Esophagus (tissue), 2 donors: ENCODE measurements around the gene PPP1R10. TPM values are rescaled to one million over a fixed set of nuclear protein-coding genes. Genes with fewer than 3 reads are reported as not detected.

Experiments used
- H3K27ac ChIP-seq, 2 donors: one replicate each; pipeline ENCODE4 v1.5.1; 2013; ENCODE audit warnings: low read depth in 2 of 2, mild to moderate bottlenecking in 2 of 2, inconsistent platforms in 1 of 2, low read length in 1 of 2, moderate library complexity in 1 of 2
- H3K27me3 ChIP-seq, 2 donors: one replicate each; pipeline ENCODE4 v1.6.1; 2013; ENCODE audit warnings: low read length in 2 of 2, control low read depth in 1 of 2, mild to moderate bottlenecking in 1 of 2; ENCODE audit not compliant: insufficient read depth in 2 of 2, control insufficient read depth in 1 of 2
- H3K36me3 ChIP-seq, 2 donors: one replicate each; pipeline ENCODE4 v1.6.1; 2013; ENCODE audit warnings: low read length in 1 of 2; ENCODE audit not compliant: control insufficient read depth in 2 of 2, insufficient read depth in 2 of 2
- H3K4me1 ChIP-seq, 2 donors: one replicate each; pipeline ENCODE4 v1.6.1; 2013; ENCODE audit warnings: low read length in 1 of 2; ENCODE audit not compliant: control insufficient read depth in 2 of 2, insufficient read depth in 2 of 2
- H3K4me3 ChIP-seq, 2 donors: one replicate each; pipeline ENCODE4 v1.5.1; 2013; ENCODE audit warnings: low read length in 2 of 2, mild to moderate bottlenecking in 2 of 2, low read depth in 1 of 2, moderate library complexity in 1 of 2
- H3K9me3 ChIP-seq, 2 donors: one replicate each; pipeline ENCODE4 v1.6.1; 2013; ENCODE audit warnings: mild to moderate bottlenecking in 2 of 2, low read depth in 1 of 2, low read length in 1 of 2, moderate library complexity in 1 of 2; ENCODE audit not compliant: control insufficient read depth in 2 of 2, insufficient read depth in 1 of 2
- WGBS, 2 donors: extraction: QIAGEN DNeasy Blood & Tissue Kit; methylation state at CpG; one replicate each; pipeline ENCODE4 v1.1.7; 2013; 5-methylcytosine and 5-hydroxymethylcytosine counted together
- polyA plus RNA-seq, 2 donors: library from polyadenylated mRNA; stranded (reverse); fragments of 200-250 nt; gene quantifications; one replicate each; pipeline ENCODE4 v1.2.3, GENCODE V29; 2013
- donor health status: healthy with polysubstance abuse.
- donor health status: Bipolar disorder and iron deficiency.

The PPP1R10 gene
- polyA plus RNA-seq, 2 donors: 13.5 to 23.5 TPM

GRCh38 chr6:30647242-30648116 is 30.4 kb upstream of the PPP1R10 start:
- Histone ChIP-seq H3K27ac (peak overlapping the region; percentile 90 to 94), H3K4me1 (peaks cover 2 to 5% of the 10 kb centered on the region in 2 donors), H3K27me3 (no peaks in the 10 kb centered on the region), H3K36me3 (peaks cover 0 to 21% of the 10 kb centered on the region in 2 donors), H3K9me3 (no peaks in the 10 kb centered on the region), H3K4me3 (peak overlapping the region; percentile 68 to 92)
- WGBS, 2 donors: 0% methylated on average over 69 to 78 of the region's 78 CpGs

GRCh38 chr6:30646450-30647241 is 29.6 kb upstream of the PPP1R10 start, which contains the start of gene C6orf136:
C6orf136 (plus strand) TSS chr6:30647133; CDS start chr6:30647232, 99 bp downstream.
- H3K27me3 ChIP-seq: no peaks in the 10 kb centered on the region
- H3K4me1 ChIP-seq: peaks cover 2 to 5% of the 10 kb centered on the region in 2 donors
- peaks cover 3 to 18% of the 10 kb centered on the region in 2 donors for H3K36me3 ChIP-seq
- H3K9me3 ChIP-seq: no peaks in the 10 kb centered on the region
- H3K4me3 ChIP-seq: peak within 1 kb of the TSS; percentile 68 to 92
- H3K27ac ChIP-seq: peak within 1 kb of the TSS; percentile 90 to 94
- WGBS, 2 donors: 10 to 11% methylated on average over 32 to 37 of the region's 37 CpGs

GRCh38 chr6:30645989-30646388 is 28.9 kb upstream of the PPP1R10 start:
- H3K4me1 ChIP-seq: peaks cover 2 to 5% of the 10 kb centered on the region in 2 donors
- no peak overlapping the region for H3K27ac ChIP-seq
- H3K4me3 ChIP-seq: no peak overlapping the region
- H3K9me3 ChIP-seq: no peaks in the 10 kb centered on the region
- H3K27me3 ChIP-seq: no peaks in the 10 kb centered on the region
- H3K36me3 ChIP-seq: peaks cover 3 to 17% of the 10 kb centered on the region in 2 donors
- 52 to 74% methylated on average over 1 of the region's 1 CpG for WGBS, 2 donors

- WGBS, 2 donors: 73 to 75% methylated on average over 5 of the region's 5 CpGs
- no peak overlapping the region for H3K27ac ChIP-seq
- H3K4me3 ChIP-seq: no peak overlapping the region
- H3K9me3 ChIP-seq: no peaks in the 10 kb centered on the region
- H3K4me1 ChIP-seq: peaks cover 2 to 5% of the 10 kb centered on the region in 2 donors
- H3K36me3 ChIP-seq: peaks cover 3 to 20% of the 10 kb centered on the region in 2 donors
- H3K27me3 ChIP-seq: no peaks in the 10 kb centered on the region
Observed at GRCh38 chr6:30644769-30645168, 27.7 kb upstream of the PPP1R10 start.

GRCh38 chr6:30643656-30644055 is 26.6 kb upstream of the PPP1R10 start:
- Histone ChIP-seq H3K4me1 (peaks cover 2 to 5% of the 10 kb centered on the region in 2 donors), H3K9me3 (no peaks in the 10 kb centered on the region), H3K36me3 (peaks cover 3 to 20% of the 10 kb centered on the region in 2 donors), H3K4me3 (no peak overlapping the region), H3K27me3 (no peaks in the 10 kb centered on the region), H3K27ac (no peak overlapping the region)
- 94 to 100% methylated on average over 2 of the region's 2 CpGs for WGBS, 2 donors

GRCh38 chr6:30641048-30641447 is 24.0 kb upstream of the PPP1R10 start:
- Histone ChIP-seq H3K4me1 (no peaks in the 10 kb centered on the region), H3K36me3 (peaks cover 3 to 20% of the 10 kb centered on the region in 2 donors), H3K4me3 (no peak overlapping the region), H3K27ac (no peak overlapping the region), H3K27me3 (no peaks in the 10 kb centered on the region), H3K9me3 (no peaks in the 10 kb centered on the region)
- 78 to 85% methylated on average over 1 of the region's 1 CpG for WGBS, 2 donors

- 76 to 82% methylated on average over 10 of the region's 10 CpGs for WGBS, 2 donors
- Histone ChIP-seq H3K9me3 (no peaks in the 10 kb centered on the region), H3K27ac (no peak overlapping the region), H3K4me3 (no peak overlapping the region), H3K27me3 (no peaks in the 10 kb centered on the region), H3K36me3 (peaks cover 3 to 16% of the 10 kb centered on the region in 2 donors), H3K4me1 (no peaks in the 10 kb centered on the region)
Observed at GRCh38 chr6:30640481-30640880, 23.4 kb upstream of the PPP1R10 start.

- H3K4me3 ChIP-seq: no peak overlapping the region
- WGBS, 2 donors: 95 to 96% methylated on average over 3 of the region's 3 CpGs
- peaks cover 0 to 14% of the 10 kb centered on the region in 2 donors for H3K36me3 ChIP-seq
- no peak overlapping the region for H3K27ac ChIP-seq
- no peaks in the 10 kb centered on the region for H3K4me1 ChIP-seq
- no peaks in the 10 kb centered on the region for H3K27me3 ChIP-seq
- H3K9me3 ChIP-seq: no peaks in the 10 kb centered on the region
Observed at GRCh38 chr6:30635834-30636233, 18.8 kb upstream of the PPP1R10 start.

GRCh38 chr6:30626484-30627366 is 9.7 kb upstream of the PPP1R10 start, which contains the start of gene ATAT1:
ATAT1 (plus strand) TSS chr6:30626874.
- WGBS, 2 donors: 2 to 3% methylated on average over 34 to 36 of the region's 36 CpGs
- H3K4me3 ChIP-seq: peak within 1 kb of the TSS; percentile 68 to 70
- H3K27me3 ChIP-seq: no peaks in the 10 kb centered on the region
- H3K4me1 ChIP-seq: peaks cover 0 to 3% of the 10 kb centered on the region in 2 donors
- H3K9me3 ChIP-seq: no peaks in the 10 kb centered on the region
- peaks cover 8 to 35% of the 10 kb centered on the region in 2 donors for H3K36me3 ChIP-seq
- H3K27ac ChIP-seq: peak within 1 kb of the TSS; percentile 93 to 98
